NCI-H2196 (cell line): ENCODE data around the gene KCNT2.

Experiments used
- DNase-seq: peaks from one replicate; lab custom pipeline; 2025; ENCODE audit not compliant: unreplicated experiment; lab: John Stamatoyannopoulos, UW

Gene KCNT2

GRCh38 chr1:196209265-196209664 is 399.0 kb downstream of the KCNT2 start:
- no peak for DNase-seq

GRCh38 chr1:196207612-196208217 is 400.5 kb downstream of the KCNT2 start:
- DNase-seq = no peak

GRCh38 chr1:196205882-196206281 is 402.4 kb downstream of the KCNT2 start:
- no peak for DNase-seq

GRCh38 chr1:196196486-196196885 is 411.8 kb downstream of the KCNT2 start:
- DNase-seq = no peak

- DNase-seq = no peak
These were observed 414.2 kb downstream of the KCNT2 start for GRCh38 chr1:196193896-196194559.

GRCh38 chr1:196183941-196184340 is 424.3 kb downstream of the KCNT2 start:
- no peak for DNase-seq

GRCh38 chr1:196181594-196181878 is 426.7 kb downstream of the KCNT2 start:
- DNase-seq = no peak

GRCh38 chr1:196180847-196181593 is 427.2 kb downstream of the KCNT2 start:
- no peak for DNase-seq

- DNase-seq = no peak
These were observed 430.1 kb downstream of the KCNT2 start for GRCh38 chr1:196178083-196178635.
